MCF 10A (cell line): Measurements from ENCODE around the gene INHBC. TPM values are rescaled to one million over a fixed set of nuclear protein-coding genes. Genes with fewer than 3 reads are reported as not detected.
"Not testable (repeated sequence)": the region's sequence is repeated elsewhere in the genome, so short reads cannot be mapped to it uniquely, and the experiment has no call there.

ENCODE experiments used
- BruUV-seq: library from RNA; stranded (reverse); fragments of 400-500 nt; replicated peaks from 2 replicates; lab custom pipeline; 2021; lab: Mats Ljungman, UMichigan
- CTCF ChIA-PET: fragments of 300-600 bp; sonication (Branson Sonifier 250); formaldehyde crosslinking; extraction: SDS; loops from one replicate; lab custom pipeline; 2021; ENCODE audit warnings: antibody characterized with exemption, inconsistent platforms; lab: Yijun Ruan, JAX
- POLR2A ChIA-PET: fragments of 300-600, 350-650 bp; sonication (Branson Sonifier 250); formaldehyde crosslinking; extraction: SDS; loops from one replicate; lab custom pipeline; 2020; ENCODE audit warnings: antibody characterized with exemption, inconsistent platforms; lab: Yijun Ruan, JAX
- DNase-seq: peaks from one replicate; pipeline ENCODE4 v3.0.0-alpha.2; 2018; ENCODE audit not compliant: unreplicated experiment
- H3K27ac Mint-ChIP-seq: one replicate; pipeline ENCODE4 v1.8.0; 2022; ENCODE audit warnings: mild to moderate bottlenecking, low read depth, mixed read lengths; ENCODE audit not compliant: unreplicated experiment
- H3K27me3 Mint-ChIP-seq: one replicate; pipeline ENCODE4 v1.8.0; 2022; ENCODE audit warnings: mixed read lengths; ENCODE audit not compliant: insufficient read depth, unreplicated experiment
- H3K36me3 Mint-ChIP-seq: one replicate; pipeline ENCODE4 v1.8.0; 2022; ENCODE audit warnings: mild to moderate bottlenecking, moderate library complexity, mixed read lengths; ENCODE audit not compliant: insufficient read depth, unreplicated experiment
- H3K4me1 Mint-ChIP-seq: one replicate; pipeline ENCODE4 v1.8.0; 2022; ENCODE audit warnings: mixed read lengths; ENCODE audit not compliant: insufficient read depth, unreplicated experiment
- H3K4me3 Mint-ChIP-seq: one replicate; pipeline ENCODE4 v1.8.0; 2022; ENCODE audit warnings: mild to moderate bottlenecking, moderate library complexity, mixed read lengths; ENCODE audit not compliant: unreplicated experiment
- H3K9me3 Mint-ChIP-seq: one replicate; pipeline ENCODE4 v1.8.0; 2022; ENCODE audit warnings: mixed read lengths; ENCODE audit not compliant: unreplicated experiment
- intact Hi-C: fragments of 100-400 bp; cut with micrococcal nuclease; formaldehyde crosslinking; loops from 2 replicates; pipeline ENCODE4 v1.14.1; 2022
- total RNA-seq: library from RNA; stranded (reverse); gene quantifications from 2 replicates; pipeline ENCODE4 v1.2.3, GENCODE V29; 2022
- TF ChIP-seq, protein P1 (sequence below): fragments of 200-600 bp; IDR thresholded peaks from one replicate; pipeline ENCODE4 v1.8.0; 2022; ENCODE audit warnings: antibody characterized with exemption, mild to moderate bottlenecking; ENCODE audit not compliant: unreplicated experiment

INHBC gene
- total RNA-seq, 1 experiment from 2014 or later: not detected

- no TSS peak for BruUV-seq
- Mint-ChIP-seq H3K36me3 (no peaks in the 10 kb centered on the region), H3K27ac (no peak overlapping the region), H3K4me1 (no peaks in the 10 kb centered on the region), H3K4me3 (no peak overlapping the region), H3K9me3 (peaks cover 16% of the 10 kb centered on the region), H3K27me3 (no peaks in the 10 kb centered on the region)
- ChIA-PET CTCF (interaction anchor here (1.4 to 6.8 kb wide), 3 partner anchors 11 to 20 kb away, joined by 4 to 53 read pairs (median 7); partner anchors contain the start of gene INHBE), POLR2A (interaction anchor here (1.1 kb wide), 2 partner anchors 10 to 17 kb away, joined by 3 to 4 read pairs; no protein-coding TSS in a partner anchor)
- TF ChIP-seq, protein P1, sequence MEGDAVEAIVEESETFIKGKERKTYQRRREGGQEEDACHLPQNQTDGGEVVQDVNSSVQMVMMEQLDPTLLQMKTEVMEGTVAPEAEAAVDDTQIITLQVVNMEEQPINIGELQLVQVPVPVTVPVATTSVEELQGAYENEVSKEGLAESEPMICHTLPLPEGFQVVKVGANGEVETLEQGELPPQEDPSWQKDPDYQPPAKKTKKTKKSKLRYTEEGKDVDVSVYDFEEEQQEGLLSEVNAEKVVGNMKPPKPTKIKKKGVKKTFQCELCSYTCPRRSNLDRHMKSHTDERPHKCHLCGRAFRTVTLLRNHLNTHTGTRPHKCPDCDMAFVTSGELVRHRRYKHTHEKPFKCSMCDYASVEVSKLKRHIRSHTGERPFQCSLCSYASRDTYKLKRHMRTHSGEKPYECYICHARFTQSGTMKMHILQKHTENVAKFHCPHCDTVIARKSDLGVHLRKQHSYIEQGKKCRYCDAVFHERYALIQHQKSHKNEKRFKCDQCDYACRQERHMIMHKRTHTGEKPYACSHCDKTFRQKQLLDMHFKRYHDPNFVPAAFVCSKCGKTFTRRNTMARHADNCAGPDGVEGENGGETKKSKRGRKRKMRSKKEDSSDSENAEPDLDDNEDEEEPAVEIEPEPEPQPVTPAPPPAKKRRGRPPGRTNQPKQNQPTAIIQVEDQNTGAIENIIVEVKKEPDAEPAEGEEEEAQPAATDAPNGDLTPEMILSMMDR: no peak
- intact Hi-C loops: no loop called here
- no peak for DNase-seq
Measured at GRCh38 chr12:57441846-57442427, 7.4 kb downstream of the INHBC start.

- not testable (repeated sequence) for DNase-seq
Measured at GRCh38 chr12:57444337-57444736, 9.8 kb downstream of the INHBC start.

DNA sequence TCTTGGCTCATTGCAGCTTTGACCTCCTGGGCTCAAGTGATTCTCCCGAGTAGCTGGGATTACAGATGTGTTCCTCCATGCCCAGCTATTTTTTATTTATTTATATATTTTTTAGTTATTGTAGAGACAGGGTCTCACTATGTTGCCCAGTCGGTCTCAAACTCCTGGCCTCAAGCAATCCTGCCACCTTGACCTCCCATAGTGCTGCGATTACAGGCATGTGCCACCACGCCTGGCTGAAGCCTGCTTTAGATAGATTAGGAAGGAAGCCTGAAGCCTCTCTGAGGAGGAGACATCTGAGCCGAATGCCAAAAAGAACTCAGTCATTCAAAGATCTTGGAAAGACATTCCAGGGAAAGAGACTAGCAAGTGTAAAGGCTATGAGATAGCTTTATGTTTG, 10.2 kb downstream of the INHBC start:
- Mint-ChIP-seq H3K27me3 (no peaks in the 10 kb centered on the region), H3K27ac (no peak overlapping the region), H3K4me1 (no peaks in the 10 kb centered on the region), H3K9me3 (peaks cover 16% of the 10 kb centered on the region), H3K4me3 (no peak overlapping the region), H3K36me3 (no peaks in the 10 kb centered on the region)
- ChIA-PET CTCF (interaction anchor here (1.1 to 6.8 kb wide), 4 partner anchors 9 to 14 kb away, joined by 3 to 53 read pairs (median 8); partner anchors contain the start of genes GLI1 and INHBE), POLR2A (interaction anchor here (0.5 to 1.1 kb wide), 2 partner anchors 18 to 40 kb away, joined by 3 to 5 read pairs; no protein-coding TSS in a partner anchor)
- TF ChIP-seq, protein P1: no peak
- DNase-seq: no peak
- no TSS peak for BruUV-seq
- intact Hi-C loops: no loop called here

More at GRCh38 chr12:57444337-57444736, 9.8 kb downstream of the INHBC start:
- BruUV-seq, H3K27me3 Mint-ChIP-seq, H3K27ac Mint-ChIP-seq, H3K4me1 Mint-ChIP-seq, H3K36me3 Mint-ChIP-seq, H3K4me3 Mint-ChIP-seq, intact Hi-C loops: not testable (repeated sequence)
- ChIA-PET POLR2A (interaction anchor here (0.5 to 1.1 kb wide), 2 partner anchors 18 to 39 kb away, joined by 3 to 5 read pairs; no protein-coding TSS in a partner anchor), CTCF (interaction anchor here (0.7 to 6.8 kb wide), 4 partner anchors 9 to 397 kb away, joined by 3 to 53 read pairs (median 4); partner anchors contain the start of gene INHBE)
- H3K9me3 Mint-ChIP-seq: peaks cover 16% of the 10 kb centered on the region

- ChIA-PET CTCF (interaction anchor here (0.7 to 6.8 kb wide), 6 partner anchors 7 to 320 kb away, joined by 3 to 53 read pairs (median 6); partner anchors contain the start of genes GLI1 and INHBE), POLR2A (interaction anchor here (0.7 to 1.5 kb wide), 2 partner anchors 20 to 133 kb away, joined by 3 to 4 read pairs; no protein-coding TSS in a partner anchor)
- no peak overlapping the region for H3K27ac Mint-ChIP-seq
- DNase-seq: no peak
- no peak overlapping the region for H3K4me3 Mint-ChIP-seq
- intact Hi-C loops: no loop called here
- H3K36me3 Mint-ChIP-seq: no peaks in the 10 kb centered on the region
- BruUV-seq: no TSS peak
- peaks cover 8% of the 10 kb centered on the region for H3K9me3 Mint-ChIP-seq
- no peaks in the 10 kb centered on the region for H3K4me1 Mint-ChIP-seq
- TF ChIP-seq, protein P1: no peak
- H3K27me3 Mint-ChIP-seq: no peaks in the 10 kb centered on the region
Measured at GRCh38 chr12:57446292-57446960, 11.8 kb downstream of the INHBC start.
